HG03342 (cell line): Measurements from ENCODE around the gene STIMATE.

ENCODE experiments used
- ATAC-seq: cut with Tn5 transposase; IDR thresholded peaks from one replicate; pipeline ENCODE4 v1.9.1; 2021; ENCODE audit warnings: mild to moderate bottlenecking, moderate library complexity; ENCODE audit not compliant: unreplicated experiment

STIMATE gene

DNA sequence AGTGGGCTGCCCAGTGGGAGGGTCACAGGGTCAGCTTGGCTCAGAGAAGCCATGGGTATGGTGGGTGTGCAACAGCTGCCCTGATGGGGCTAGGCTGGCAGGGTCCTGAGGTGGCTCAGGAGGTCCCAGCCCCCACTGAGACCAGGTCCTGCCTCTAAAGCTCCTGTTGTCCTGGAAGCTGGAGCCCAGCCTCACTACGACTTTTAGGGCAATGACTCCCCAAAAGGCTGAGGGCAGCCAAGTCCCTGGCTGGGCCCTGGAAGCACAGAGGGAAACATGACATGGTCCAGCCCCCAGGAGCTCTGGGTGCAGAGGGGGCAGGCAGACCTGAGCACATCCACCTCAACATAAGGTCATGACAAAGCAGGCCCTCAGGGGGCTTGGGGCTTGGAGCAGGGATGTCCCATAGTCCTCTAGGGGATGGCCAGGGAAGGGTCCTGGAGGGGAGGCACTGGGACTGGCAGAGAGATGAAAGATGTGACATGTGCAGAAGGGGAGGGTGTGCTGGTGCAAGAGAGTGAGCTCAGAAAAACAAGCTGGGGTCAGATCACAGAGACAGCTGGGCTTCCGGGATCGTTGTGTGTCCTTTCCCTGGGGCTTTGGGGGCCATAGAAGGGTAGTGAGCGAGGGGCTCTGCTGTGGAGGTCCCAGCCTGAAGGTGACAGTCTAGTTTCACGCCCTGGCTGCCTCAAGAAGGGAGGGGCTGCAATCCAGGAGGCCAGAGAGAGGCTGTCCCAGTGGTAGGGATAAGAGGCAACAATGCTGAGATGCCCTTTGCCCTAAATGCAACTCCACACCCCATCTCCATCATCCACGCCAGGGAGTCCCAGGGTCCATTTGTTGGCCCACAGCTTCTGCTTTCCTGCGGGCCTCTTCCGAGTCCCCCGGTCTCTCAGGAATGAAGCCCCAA is 103.4 kb downstream of the STIMATE start:
- ATAC-seq = no peak

DNA sequence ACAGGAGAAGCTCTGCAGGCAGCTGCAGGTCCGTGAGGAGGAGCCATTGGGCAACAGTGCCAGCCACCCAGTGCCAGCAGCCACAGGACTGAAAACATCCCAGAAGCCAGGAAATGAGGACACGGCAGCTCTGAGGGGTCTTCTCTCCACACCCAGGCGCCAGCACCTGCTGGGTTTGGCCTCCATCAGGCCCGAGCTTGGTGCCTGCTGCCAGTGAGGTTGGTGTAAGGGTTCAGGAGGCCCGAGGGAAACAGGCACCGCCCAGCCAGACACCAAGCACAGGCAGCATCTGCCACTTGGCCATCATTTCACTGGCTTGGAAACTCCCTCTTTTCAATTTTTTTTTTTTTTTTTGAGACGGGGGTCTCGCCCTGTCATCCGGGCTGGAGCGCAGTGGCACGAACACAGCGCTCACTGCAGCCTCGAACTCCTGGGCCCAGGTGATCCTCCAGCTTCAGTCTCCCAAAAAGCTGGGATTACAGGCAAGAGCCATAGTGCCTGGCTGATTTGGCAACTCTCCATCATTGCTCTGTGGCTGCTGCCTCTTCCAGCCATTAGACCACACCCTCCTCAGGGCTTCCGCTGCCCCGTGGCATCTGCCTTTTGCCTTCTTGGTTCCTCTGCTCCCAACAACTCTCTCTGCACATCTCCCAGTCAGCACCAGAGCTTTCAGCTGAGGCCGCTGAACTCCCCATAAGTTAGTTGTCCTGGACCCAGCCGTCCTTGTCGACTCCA is 104.2 kb downstream of the STIMATE start:
- ATAC-seq = no peak

DNA sequence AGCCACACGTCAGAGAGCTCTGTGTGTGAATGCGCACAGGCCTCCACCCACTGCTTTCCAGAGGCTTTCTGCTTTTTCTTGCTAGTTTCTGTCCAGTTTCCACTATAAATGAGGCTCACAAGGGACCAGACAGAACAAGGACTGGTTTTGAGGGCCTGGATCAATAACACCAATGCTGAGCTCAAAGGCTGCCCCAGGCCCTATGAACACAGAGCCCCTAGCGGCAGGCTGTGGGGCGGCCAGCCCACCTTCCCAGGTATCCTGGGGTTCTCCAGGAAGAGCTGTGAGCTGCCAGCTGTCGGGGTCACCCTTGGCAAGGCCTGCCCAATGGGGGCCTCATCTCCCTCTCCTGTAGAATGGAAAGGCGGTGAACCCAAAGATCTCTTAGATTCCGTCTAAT is 104.9 kb downstream of the STIMATE start:
- ATAC-seq = no peak

DNA sequence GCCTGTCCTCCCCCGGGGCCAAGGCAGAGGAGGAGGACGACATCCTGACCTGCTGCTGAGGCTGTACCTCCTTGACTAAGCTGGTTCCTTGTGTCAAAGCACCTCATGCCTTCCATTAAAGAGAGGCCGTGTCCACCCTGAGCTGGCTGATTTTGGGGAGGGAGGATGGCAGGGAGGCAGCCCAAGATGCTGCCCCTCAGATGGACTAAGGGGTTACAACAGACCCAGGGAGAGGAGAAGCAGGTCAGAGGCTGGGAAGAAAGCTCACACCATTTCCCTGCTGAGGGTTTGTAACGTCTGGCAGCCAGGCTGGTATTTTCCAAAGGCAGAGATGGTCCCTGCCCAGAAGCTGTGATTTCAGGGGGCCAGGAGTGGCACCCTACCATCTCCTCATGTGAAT is 105.4 kb downstream of the STIMATE start:
- ATAC-seq = no peak

DNA sequence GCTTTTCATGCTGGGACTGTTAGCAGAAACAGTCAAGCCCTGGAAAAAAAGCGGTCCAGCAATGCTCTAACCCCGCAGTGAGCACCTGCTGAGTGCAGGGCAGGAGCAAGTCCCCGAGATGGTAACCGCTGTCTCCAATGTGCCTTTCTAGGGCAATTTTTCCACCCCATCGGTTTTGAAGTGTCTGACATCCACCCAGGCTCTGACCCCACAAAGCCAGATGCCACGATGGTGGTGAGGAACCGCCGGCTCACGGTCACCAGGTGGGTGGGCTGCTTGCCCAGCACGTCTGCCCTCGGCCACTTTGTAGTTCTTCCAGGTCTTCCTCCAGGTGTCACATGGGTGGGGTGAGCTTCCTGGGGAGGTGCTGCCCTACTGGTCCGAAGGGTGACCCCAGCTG is 106.0 kb downstream of the STIMATE start:
- ATAC-seq = no peak

DNA sequence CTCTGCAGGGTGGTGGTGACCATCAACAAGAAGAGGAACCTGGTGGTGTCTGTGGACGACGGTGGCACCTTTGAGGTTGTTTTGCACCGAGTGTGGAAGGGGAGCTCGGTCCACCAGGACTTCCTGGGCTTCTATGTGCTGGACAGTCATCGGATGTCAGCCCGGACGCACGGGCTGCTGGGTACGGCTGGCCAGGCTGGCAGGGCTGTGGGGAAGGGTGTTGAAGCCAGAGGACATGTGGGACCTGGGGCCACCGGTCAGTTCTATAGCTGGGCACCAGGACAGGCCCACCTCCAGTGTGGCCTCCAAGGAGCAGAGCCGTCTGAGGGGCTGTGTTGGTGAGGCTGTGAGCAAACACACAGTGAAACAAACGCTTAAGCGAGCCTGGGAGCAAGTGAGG is 106.6 kb downstream of the STIMATE start:
- ATAC-seq = no peak

DNA sequence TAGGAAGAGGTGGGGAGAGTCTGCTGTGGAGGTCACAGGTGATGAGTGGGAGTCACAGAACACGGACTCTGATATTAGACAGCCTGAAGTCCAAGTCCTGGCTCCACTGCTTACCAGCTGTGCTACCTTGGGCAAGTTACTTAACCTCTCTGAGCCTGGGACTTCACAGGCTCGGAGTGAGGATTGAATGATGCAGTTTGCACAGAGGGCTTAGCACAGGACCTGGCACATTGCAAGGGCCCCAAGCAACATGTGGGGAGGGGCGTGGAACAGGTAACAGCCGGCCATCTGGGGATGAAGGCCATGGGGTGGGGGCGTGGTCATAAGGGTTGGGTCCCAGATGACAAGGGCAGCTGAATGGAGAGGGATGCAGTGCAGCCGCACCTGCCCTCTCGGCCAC is 107.0 kb downstream of the STIMATE start:
- ATAC-seq = no peak

DNA sequence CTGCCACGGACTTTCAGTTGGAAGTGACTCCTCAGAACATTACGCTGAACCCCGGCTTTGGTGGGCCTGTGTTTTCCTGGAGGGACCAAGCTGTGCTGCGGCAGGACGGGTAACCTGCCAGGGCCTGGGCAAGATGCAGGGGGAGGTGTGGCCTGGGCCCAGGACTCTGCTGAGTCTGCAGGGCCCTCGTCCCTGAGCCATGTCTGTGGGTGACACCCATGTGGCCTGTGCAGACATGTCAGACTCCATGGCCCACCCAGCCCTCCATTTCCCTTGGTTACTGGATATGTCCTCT is 107.7 kb downstream of the STIMATE start:
- ATAC-seq = no peak

DNA sequence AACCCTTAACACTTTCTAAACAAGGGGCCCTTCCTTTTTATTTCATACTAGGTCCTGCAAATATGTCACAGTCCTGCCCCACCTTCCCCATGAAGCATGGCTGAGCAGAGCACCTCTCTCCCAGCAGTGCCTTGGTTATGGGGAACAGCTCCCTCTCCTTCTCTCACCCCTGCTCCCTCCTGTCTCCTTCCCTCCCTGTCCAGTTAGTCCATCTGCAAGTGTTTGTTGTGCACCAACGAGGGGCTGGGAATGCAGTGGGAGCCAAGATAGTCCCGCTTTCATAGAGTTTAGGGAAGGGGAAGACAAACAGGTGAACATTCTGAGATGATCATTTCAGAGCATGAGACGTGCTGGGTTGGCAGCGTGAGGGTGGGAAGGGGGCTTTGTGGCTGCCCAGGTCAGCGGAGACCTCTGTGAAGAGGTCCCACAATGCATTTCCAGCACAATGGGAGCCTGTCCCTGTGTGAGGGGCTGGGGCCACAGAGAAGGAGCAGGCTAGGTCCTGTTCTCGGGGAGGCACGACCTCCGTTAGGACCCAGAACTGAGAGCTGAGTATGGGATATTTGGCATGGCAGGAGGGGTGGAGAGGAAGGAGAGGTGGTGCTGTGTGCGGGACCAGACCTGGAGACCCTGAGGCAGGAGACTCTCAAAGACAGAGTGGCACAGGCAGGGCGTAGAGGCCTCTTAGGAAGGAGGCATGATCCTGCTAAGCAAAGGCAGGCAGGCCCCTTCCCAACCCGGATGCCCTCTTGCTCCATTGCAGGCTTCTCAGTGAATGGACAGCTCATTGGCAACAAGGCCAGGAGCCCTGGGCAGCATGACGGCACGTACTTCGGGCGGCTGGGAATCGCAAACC is 108.2 kb downstream of the STIMATE start:
- ATAC-seq = no peak

DNA sequence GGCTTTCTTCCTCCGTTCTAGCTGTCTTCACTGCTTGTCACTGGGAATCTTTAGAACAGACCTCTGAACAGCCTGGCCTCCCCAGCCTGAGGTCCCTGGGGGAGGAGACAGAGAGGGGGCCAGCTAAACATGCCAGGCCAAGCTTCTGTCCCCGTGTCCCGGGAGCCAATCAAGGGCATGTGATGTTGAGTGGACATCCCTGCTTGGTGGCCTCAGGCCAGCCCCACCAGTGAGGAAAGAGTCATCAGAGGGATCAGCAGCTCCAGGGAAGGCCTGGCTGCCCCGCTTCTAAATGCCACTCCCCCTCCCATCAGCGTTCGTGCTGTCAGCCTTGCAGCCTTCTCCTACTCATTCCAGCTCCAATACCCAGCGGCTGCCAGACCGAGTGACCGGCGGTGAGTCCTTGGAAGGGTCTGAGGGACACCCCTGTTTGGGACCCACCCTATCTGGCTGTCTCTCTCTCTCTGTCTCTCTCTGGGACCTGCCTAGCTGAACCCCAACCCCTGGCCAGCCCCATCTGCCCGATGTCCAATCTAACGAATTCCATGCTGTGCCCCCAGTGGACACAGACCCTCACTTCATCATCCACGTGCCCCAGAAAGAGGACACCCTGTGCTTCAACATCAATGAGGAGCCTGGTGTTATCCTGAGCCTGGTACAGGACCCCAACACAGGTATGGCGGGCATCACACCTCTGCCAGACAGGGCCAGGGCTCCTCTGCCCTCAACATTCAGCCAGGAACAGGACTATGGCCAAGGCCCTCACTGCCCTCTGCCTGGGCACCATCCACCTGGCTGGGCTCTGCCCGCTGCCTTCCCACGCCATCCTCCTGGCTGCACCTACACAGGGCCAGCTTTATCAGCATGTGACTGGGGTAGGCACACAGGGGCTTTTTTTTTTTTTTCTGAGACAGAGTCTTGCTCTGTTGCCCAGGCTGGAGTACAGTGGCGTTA is 109.4 kb downstream of the STIMATE start:
- no peak for ATAC-seq

DNA sequence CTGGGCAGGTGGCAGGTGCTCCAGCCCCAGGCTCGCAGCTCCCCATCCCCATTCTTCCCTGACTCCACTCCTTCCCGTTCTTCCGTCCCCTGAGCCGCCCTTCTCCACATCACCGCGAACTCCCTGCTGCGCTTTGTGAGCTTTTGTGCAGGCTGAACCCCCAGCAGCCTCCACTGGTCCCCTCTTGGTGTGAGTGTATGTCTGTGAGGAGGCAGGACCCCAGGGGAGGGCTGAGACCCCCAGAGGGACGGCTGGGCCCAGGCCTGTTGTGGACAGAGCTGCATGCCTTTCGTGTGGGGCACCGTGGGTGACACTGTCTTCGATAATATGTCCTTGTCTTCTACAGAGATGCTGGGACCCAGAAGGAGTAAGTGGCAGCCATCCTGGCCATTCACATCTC is 110.1 kb downstream of the STIMATE start:
- no peak for ATAC-seq
